Neural cell (in vitro differentiated cells): ENCODE results near the gene C1orf52. TPM values are rescaled to one million over a fixed set of nuclear protein-coding genes. Genes with fewer than 3 reads are reported as not detected.

Experiments used
- H2AFZ ChIP-seq: fragments of 200-600, 300-800 bp; sonication (generic), shearing (Covaris generic); 2 replicates; pipeline ENCODE4 v1.6.0; 2014; ENCODE audit warnings: low read depth, mild to moderate bottlenecking, antibody characterized with exemption, low read length, moderate library complexity
- H3F3A ChIP-seq: fragments of 200-600 bp; shearing (Covaris generic); 2 replicates; pipeline ENCODE4 v1.6.1; 2016; ENCODE audit warnings: mild to moderate bottlenecking, moderate library complexity, mixed read lengths, antibody characterized with exemption, low read length; ENCODE audit not compliant: insufficient read depth, poor library complexity, severe bottlenecking
- H3K27ac ChIP-seq: fragments of 200-600, 300-800 bp; sonication (generic), shearing (Covaris generic); 2 replicates; pipeline ENCODE4 v1.5.1; 2014; ENCODE audit warnings: mild to moderate bottlenecking, low read length, moderate library complexity
- H3K27me3 ChIP-seq: fragments of 300-800, 200-600 bp; sonication (generic), shearing (Covaris generic); 2 replicates; pipeline ENCODE4 v1.6.0; 2014; ENCODE audit warnings: mild to moderate bottlenecking, low read depth, low read length, moderate library complexity; ENCODE audit not compliant: insufficient read depth
- H3K36me3 ChIP-seq: fragments of 300-800, 200-600 bp; sonication (generic), shearing (Covaris generic); 2 replicates; pipeline ENCODE4 v1.5.1; 2014; ENCODE audit warnings: mild to moderate bottlenecking, antibody characterized with exemption, low read length, moderate library complexity; ENCODE audit not compliant: insufficient read depth
- H3K4me2 ChIP-seq: fragments of 300-800, 200-600 bp; sonication (generic), shearing (Covaris generic); 2 replicates; pipeline ENCODE4 v1.6.0; 2014; ENCODE audit warnings: mild to moderate bottlenecking, low read length
- H3K4me3 ChIP-seq: fragments of 300-800, 200-600 bp; sonication (generic), shearing (Covaris generic); 2 replicates; pipeline ENCODE4 v1.5.1; 2014; ENCODE audit warnings: mild to moderate bottlenecking, low read length, moderate library complexity
- H3K79me2 ChIP-seq: fragments of 200-600 bp; shearing (Covaris generic); replicated peaks from 2 replicates; pipeline ENCODE4 v1.6.0; 2014; ENCODE audit warnings: mild to moderate bottlenecking, low read length, moderate library complexity; ENCODE audit not compliant: insufficient read depth
- H3K9ac ChIP-seq: fragments of 300-800, 200-600 bp; sonication (generic), shearing (Covaris generic); 2 replicates; pipeline ENCODE4 v1.6.1; 2016; ENCODE audit warnings: mild to moderate bottlenecking, low read length, mixed read lengths
- H3K9me2 ChIP-seq: fragments of 200-600 bp; shearing (Covaris generic); 2 replicates; pipeline ENCODE4 v1.6.1; 2016; ENCODE audit warnings: mild to moderate bottlenecking, low read length, mixed read lengths; ENCODE audit not compliant: insufficient read depth
- H3K9me3 ChIP-seq: fragments of 200-600, 300-800 bp; sonication (generic), shearing (Covaris generic); 2 replicates; pipeline ENCODE4 v1.6.1; 2016; ENCODE audit warnings: mild to moderate bottlenecking, mixed run types, low read length, moderate library complexity, mixed read lengths
- H4K20me1 ChIP-seq: fragments of 200-600 bp; shearing (Covaris generic); 2 replicates; pipeline ENCODE4 v1.6.1; 2016; ENCODE audit warnings: mild to moderate bottlenecking, mixed run types; ENCODE audit not compliant: insufficient read depth
- CTCF ChIP-seq: fragments of 450-650 bp; IDR thresholded peaks from 2 replicates; pipeline ENCODE4 v1.5.1; 2014; ENCODE audit warnings: antibody characterized with exemption, mild to moderate bottlenecking, moderate library complexity; ENCODE audit not compliant: poor library complexity, severe bottlenecking
- EP300 ChIP-seq: fragments of 450-650 bp; conservative IDR thresholded peaks from 2 replicates; pipeline ENCODE4 v1.6.1; 2014; ENCODE audit warnings: antibody characterized with exemption, mild to moderate bottlenecking, moderate library complexity; ENCODE audit not compliant: poor library complexity, severe bottlenecking
- EZH2 ChIP-seq: fragments of 200-600, 300-800 bp; shearing (Covaris generic), sonication (generic); IDR thresholded peaks from 2 replicates; pipeline ENCODE4 v1.6.1; 2014; ENCODE audit warnings: antibody characterized with exemption, low read length, borderline replicate concordance, mild to moderate bottlenecking; ENCODE audit not compliant: insufficient read depth, poor library complexity, severe bottlenecking
- MXI1 ChIP-seq: fragments of 450-650 bp; conservative IDR thresholded peaks from 2 replicates; pipeline ENCODE4 v1.6.1; 2014; ENCODE audit warnings: antibody characterized with exemption, mild to moderate bottlenecking; ENCODE audit not compliant: poor library complexity, severe bottlenecking
- POLR2AphosphoS5 ChIP-seq: IDR thresholded peaks from 2 replicates; pipeline ENCODE4 v1.6.1; 2012
- RAD21 ChIP-seq: fragments of 450-650 bp; conservative IDR thresholded peaks from 2 replicates; pipeline ENCODE4 v1.6.1; 2014; ENCODE audit warnings: antibody characterized with exemption, mild to moderate bottlenecking, moderate library complexity
- REST ChIP-seq: IDR thresholded peaks from 2 replicates; pipeline ENCODE4 v1.6.1; 2012; ENCODE audit warnings: borderline replicate concordance
- SMC3 ChIP-seq: fragments of 450-650 bp; conservative IDR thresholded peaks from 2 replicates; pipeline ENCODE4 v1.6.1; 2014; ENCODE audit warnings: antibody characterized with exemption, mild to moderate bottlenecking, moderate library complexity; ENCODE audit not compliant: poor library complexity
- TAF1 ChIP-seq: IDR thresholded peaks from 2 replicates; pipeline ENCODE4 v1.6.1; 2012; ENCODE audit warnings: low read depth
- polyA plus RNA-seq: library from polyadenylated mRNA; depleted of rRNA; stranded (reverse); fragments of >200 nt; gene quantifications from 2 replicates; pipeline ENCODE4 v1.2.3, GENCODE V29; 2014

The C1orf52 gene
- polyA plus RNA-seq, 1 donor from 2014 or later = 94.6 TPM

- Histone ChIP-seq H4K20me1 (no peaks in the 10 kb centered on the region), H3K36me3 (no peaks in the 10 kb centered on the region), H2AFZ (no peak overlapping the region), H3K27me3 (no peaks in the 10 kb centered on the region), H3K4me2 (no peak overlapping the region), H3K4me3 (no peak overlapping the region), H3K9me3 (no peaks in the 10 kb centered on the region), H3F3A (no peaks in the 10 kb centered on the region), H3K9ac (no peak overlapping the region), H3K27ac (no peak overlapping the region), H3K9me2 (no peaks in the 10 kb centered on the region), H3K79me2 (no peaks in the 10 kb centered on the region)
- no peak for TF ChIP-seq EZH2
- TF ChIP-seq TAF1 = no peak
- TF ChIP-seq REST = no peak
- TF ChIP-seq EP300 = no peak
- no peak for TF ChIP-seq MXI1
- no peak for TF ChIP-seq SMC3
- TF ChIP-seq CTCF = no peak
- no peak for TF ChIP-seq POLR2AphosphoS5
- no peak for TF ChIP-seq RAD21
These were observed 30.4 kb upstream of the C1orf52 start for GRCh38 chr1:85289848-85290335.

- TF ChIP-seq TAF1 = no peak
- TF ChIP-seq MXI1 = no peak
- no peak for TF ChIP-seq RAD21
- TF ChIP-seq EZH2 = no peak
- TF ChIP-seq CTCF = no peak
- Histone ChIP-seq H3K27ac (no peak overlapping the region), H3K36me3 (no peaks in the 10 kb centered on the region), H3K9me3 (no peaks in the 10 kb centered on the region), H3K4me3 (no peak overlapping the region), H3K79me2 (no peaks in the 10 kb centered on the region), H3K27me3 (no peaks in the 10 kb centered on the region), H2AFZ (no peak overlapping the region), H3K4me2 (no peak overlapping the region), H3F3A (no peaks in the 10 kb centered on the region), H3K9ac (no peak overlapping the region), H4K20me1 (no peaks in the 10 kb centered on the region), H3K9me2 (no peaks in the 10 kb centered on the region)
These were observed 29.9 kb upstream of the C1orf52 start for GRCh38 chr1:85289207-85289847.
